ENCODE results near the gene PRR33.

DNA sequence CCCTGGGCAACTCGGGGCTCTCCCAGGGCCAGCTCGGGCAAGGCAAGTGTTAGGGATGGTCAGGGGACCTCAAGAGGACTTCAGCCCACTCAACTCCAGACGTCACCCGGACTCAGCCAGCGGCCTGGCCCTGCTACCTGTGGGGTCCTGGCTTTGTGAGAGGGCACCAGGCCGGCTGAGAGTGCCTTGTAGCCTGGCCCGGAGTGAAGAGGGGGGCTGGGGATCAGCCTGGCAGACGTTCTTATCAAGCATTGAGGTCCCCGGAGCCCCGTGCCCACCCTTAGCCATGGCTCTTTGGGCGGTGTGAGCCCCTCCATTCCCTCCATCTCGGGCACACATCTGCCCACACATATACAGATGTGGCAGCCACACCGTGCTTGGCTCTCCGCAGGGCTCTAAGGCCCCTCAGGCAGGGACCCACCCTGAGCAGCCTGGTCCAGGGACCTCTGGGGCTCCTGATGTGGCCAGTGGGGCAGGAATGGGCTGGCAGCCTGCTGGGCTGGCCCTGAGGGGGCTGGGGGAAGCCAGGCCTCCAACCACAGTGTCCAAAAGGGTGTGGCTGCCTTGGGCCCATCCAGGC is 23.5 kb downstream of the PRR33 start:
- TF ChIP-seq, protein P1, sequence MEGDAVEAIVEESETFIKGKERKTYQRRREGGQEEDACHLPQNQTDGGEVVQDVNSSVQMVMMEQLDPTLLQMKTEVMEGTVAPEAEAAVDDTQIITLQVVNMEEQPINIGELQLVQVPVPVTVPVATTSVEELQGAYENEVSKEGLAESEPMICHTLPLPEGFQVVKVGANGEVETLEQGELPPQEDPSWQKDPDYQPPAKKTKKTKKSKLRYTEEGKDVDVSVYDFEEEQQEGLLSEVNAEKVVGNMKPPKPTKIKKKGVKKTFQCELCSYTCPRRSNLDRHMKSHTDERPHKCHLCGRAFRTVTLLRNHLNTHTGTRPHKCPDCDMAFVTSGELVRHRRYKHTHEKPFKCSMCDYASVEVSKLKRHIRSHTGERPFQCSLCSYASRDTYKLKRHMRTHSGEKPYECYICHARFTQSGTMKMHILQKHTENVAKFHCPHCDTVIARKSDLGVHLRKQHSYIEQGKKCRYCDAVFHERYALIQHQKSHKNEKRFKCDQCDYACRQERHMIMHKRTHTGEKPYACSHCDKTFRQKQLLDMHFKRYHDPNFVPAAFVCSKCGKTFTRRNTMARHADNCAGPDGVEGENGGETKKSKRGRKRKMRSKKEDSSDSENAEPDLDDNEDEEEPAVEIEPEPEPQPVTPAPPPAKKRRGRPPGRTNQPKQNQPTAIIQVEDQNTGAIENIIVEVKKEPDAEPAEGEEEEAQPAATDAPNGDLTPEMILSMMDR (IDR thresholded peaks at IDR 0.05; ENCODE audit: low read depth, low read length, poor library complexity, severe bottlenecking) = no peak
- no peak for TF ChIP-seq EZH2phosphoT487 (IDR thresholded peaks at IDR 0.05; ENCODE audit: borderline replicate concordance, low read length)
